Neural cell (in vitro differentiated cells): ENCODE measurements around the gene NSG1. TPM values are rescaled to one million over a fixed set of nuclear protein-coding genes. Genes with fewer than 3 reads are reported as not detected.

Experiments used
- H2AFZ ChIP-seq: fragments of 200-600, 300-800 bp; sonication (generic), shearing (Covaris generic); 2 replicates; pipeline ENCODE4 v1.6.0; 2014; ENCODE audit warnings: low read depth, mild to moderate bottlenecking, antibody characterized with exemption, low read length, moderate library complexity
- H3F3A ChIP-seq: fragments of 200-600 bp; shearing (Covaris generic); 2 replicates; pipeline ENCODE4 v1.6.1; 2016; ENCODE audit warnings: mild to moderate bottlenecking, moderate library complexity, mixed read lengths, antibody characterized with exemption, low read length; ENCODE audit not compliant: insufficient read depth, poor library complexity, severe bottlenecking
- H3K27ac ChIP-seq: fragments of 200-600, 300-800 bp; sonication (generic), shearing (Covaris generic); 2 replicates; pipeline ENCODE4 v1.5.1; 2014; ENCODE audit warnings: mild to moderate bottlenecking, low read length, moderate library complexity
- H3K27me3 ChIP-seq: fragments of 300-800, 200-600 bp; sonication (generic), shearing (Covaris generic); 2 replicates; pipeline ENCODE4 v1.6.0; 2014; ENCODE audit warnings: mild to moderate bottlenecking, low read depth, low read length, moderate library complexity; ENCODE audit not compliant: insufficient read depth
- H3K36me3 ChIP-seq: fragments of 300-800, 200-600 bp; sonication (generic), shearing (Covaris generic); 2 replicates; pipeline ENCODE4 v1.5.1; 2014; ENCODE audit warnings: mild to moderate bottlenecking, antibody characterized with exemption, low read length, moderate library complexity; ENCODE audit not compliant: insufficient read depth
- H3K4me2 ChIP-seq: fragments of 300-800, 200-600 bp; sonication (generic), shearing (Covaris generic); 2 replicates; pipeline ENCODE4 v1.6.0; 2014; ENCODE audit warnings: mild to moderate bottlenecking, low read length
- H3K4me3 ChIP-seq: fragments of 300-800, 200-600 bp; sonication (generic), shearing (Covaris generic); 2 replicates; pipeline ENCODE4 v1.5.1; 2014; ENCODE audit warnings: mild to moderate bottlenecking, low read length, moderate library complexity
- H3K79me2 ChIP-seq: fragments of 200-600 bp; shearing (Covaris generic); replicated peaks from 2 replicates; pipeline ENCODE4 v1.6.0; 2014; ENCODE audit warnings: mild to moderate bottlenecking, low read length, moderate library complexity; ENCODE audit not compliant: insufficient read depth
- H3K9ac ChIP-seq: fragments of 300-800, 200-600 bp; sonication (generic), shearing (Covaris generic); 2 replicates; pipeline ENCODE4 v1.6.1; 2016; ENCODE audit warnings: mild to moderate bottlenecking, low read length, mixed read lengths
- H3K9me2 ChIP-seq: fragments of 200-600 bp; shearing (Covaris generic); 2 replicates; pipeline ENCODE4 v1.6.1; 2016; ENCODE audit warnings: mild to moderate bottlenecking, low read length, mixed read lengths; ENCODE audit not compliant: insufficient read depth
- H3K9me3 ChIP-seq: fragments of 200-600, 300-800 bp; sonication (generic), shearing (Covaris generic); 2 replicates; pipeline ENCODE4 v1.6.1; 2016; ENCODE audit warnings: mild to moderate bottlenecking, mixed run types, low read length, moderate library complexity, mixed read lengths
- H4K20me1 ChIP-seq: fragments of 200-600 bp; shearing (Covaris generic); 2 replicates; pipeline ENCODE4 v1.6.1; 2016; ENCODE audit warnings: mild to moderate bottlenecking, mixed run types; ENCODE audit not compliant: insufficient read depth
- CTCF ChIP-seq: fragments of 450-650 bp; IDR thresholded peaks from 2 replicates; pipeline ENCODE4 v1.5.1; 2014; ENCODE audit warnings: antibody characterized with exemption, mild to moderate bottlenecking, moderate library complexity; ENCODE audit not compliant: poor library complexity, severe bottlenecking
- EP300 ChIP-seq: fragments of 450-650 bp; conservative IDR thresholded peaks from 2 replicates; pipeline ENCODE4 v1.6.1; 2014; ENCODE audit warnings: antibody characterized with exemption, mild to moderate bottlenecking, moderate library complexity; ENCODE audit not compliant: poor library complexity, severe bottlenecking
- EZH2 ChIP-seq: fragments of 200-600, 300-800 bp; shearing (Covaris generic), sonication (generic); IDR thresholded peaks from 2 replicates; pipeline ENCODE4 v1.6.1; 2014; ENCODE audit warnings: antibody characterized with exemption, low read length, borderline replicate concordance, mild to moderate bottlenecking; ENCODE audit not compliant: insufficient read depth, poor library complexity, severe bottlenecking
- MXI1 ChIP-seq: fragments of 450-650 bp; conservative IDR thresholded peaks from 2 replicates; pipeline ENCODE4 v1.6.1; 2014; ENCODE audit warnings: antibody characterized with exemption, mild to moderate bottlenecking; ENCODE audit not compliant: poor library complexity, severe bottlenecking
- POLR2AphosphoS5 ChIP-seq: IDR thresholded peaks from 2 replicates; pipeline ENCODE4 v1.6.1; 2012
- RAD21 ChIP-seq: fragments of 450-650 bp; conservative IDR thresholded peaks from 2 replicates; pipeline ENCODE4 v1.6.1; 2014; ENCODE audit warnings: antibody characterized with exemption, mild to moderate bottlenecking, moderate library complexity
- SMC3 ChIP-seq: fragments of 450-650 bp; conservative IDR thresholded peaks from 2 replicates; pipeline ENCODE4 v1.6.1; 2014; ENCODE audit warnings: antibody characterized with exemption, mild to moderate bottlenecking, moderate library complexity; ENCODE audit not compliant: poor library complexity
- TAF1 ChIP-seq: IDR thresholded peaks from 2 replicates; pipeline ENCODE4 v1.6.1; 2012; ENCODE audit warnings: low read depth
- polyA plus RNA-seq: library from polyadenylated mRNA; depleted of rRNA; stranded (reverse); fragments of >200 nt; gene quantifications from 2 replicates; pipeline ENCODE4 v1.2.3, GENCODE V29; 2014
- TF ChIP-seq, protein P1 (sequence below): IDR thresholded peaks from 2 replicates; pipeline ENCODE4 v1.6.1; 2012; ENCODE audit warnings: borderline replicate concordance

Gene NSG1
- polyA plus RNA-seq, 1 donor from 2014 or later = 921 TPM

DNA sequence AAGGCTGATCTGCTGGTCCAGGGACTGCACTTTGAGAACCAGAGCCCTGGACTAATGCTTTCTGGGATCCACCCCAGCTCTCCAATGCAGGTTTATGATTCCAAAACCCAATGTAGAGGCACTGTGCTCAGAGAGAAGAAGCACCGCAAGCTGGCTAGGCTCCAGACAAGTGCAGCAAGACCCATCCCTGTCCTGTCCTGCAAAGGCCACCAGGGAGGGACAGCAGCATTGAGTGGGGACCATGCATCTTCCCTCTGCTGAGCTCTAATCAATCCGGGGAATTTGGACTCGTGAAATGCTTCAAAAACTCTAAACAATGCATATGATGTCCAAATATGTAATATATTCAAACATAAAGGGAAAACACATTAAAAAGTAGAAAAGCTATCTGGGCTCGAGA lies 10.8 kb upstream of the NSG1 start:
- no peak overlapping the region for H3K27ac ChIP-seq
- H4K20me1 ChIP-seq = no peaks in the 10 kb centered on the region
- H3K4me3 ChIP-seq = no peak overlapping the region
- H3K4me2 ChIP-seq = no peak overlapping the region
- H3K9me2 ChIP-seq = no peaks in the 10 kb centered on the region
- H3K27me3 ChIP-seq = no peaks in the 10 kb centered on the region
- no peaks in the 10 kb centered on the region for H3K79me2 ChIP-seq
- no peaks in the 10 kb centered on the region for H3K36me3 ChIP-seq
- no peaks in the 10 kb centered on the region for H3F3A ChIP-seq
- TF ChIP-seq TAF1 (no peak), EP300 (no peak), MXI1 (no peak), SMC3 (no peak), POLR2AphosphoS5 (no peak), CTCF (no peak), RAD21 (no peak), EZH2 (no peak)
- TF ChIP-seq, protein P1, sequence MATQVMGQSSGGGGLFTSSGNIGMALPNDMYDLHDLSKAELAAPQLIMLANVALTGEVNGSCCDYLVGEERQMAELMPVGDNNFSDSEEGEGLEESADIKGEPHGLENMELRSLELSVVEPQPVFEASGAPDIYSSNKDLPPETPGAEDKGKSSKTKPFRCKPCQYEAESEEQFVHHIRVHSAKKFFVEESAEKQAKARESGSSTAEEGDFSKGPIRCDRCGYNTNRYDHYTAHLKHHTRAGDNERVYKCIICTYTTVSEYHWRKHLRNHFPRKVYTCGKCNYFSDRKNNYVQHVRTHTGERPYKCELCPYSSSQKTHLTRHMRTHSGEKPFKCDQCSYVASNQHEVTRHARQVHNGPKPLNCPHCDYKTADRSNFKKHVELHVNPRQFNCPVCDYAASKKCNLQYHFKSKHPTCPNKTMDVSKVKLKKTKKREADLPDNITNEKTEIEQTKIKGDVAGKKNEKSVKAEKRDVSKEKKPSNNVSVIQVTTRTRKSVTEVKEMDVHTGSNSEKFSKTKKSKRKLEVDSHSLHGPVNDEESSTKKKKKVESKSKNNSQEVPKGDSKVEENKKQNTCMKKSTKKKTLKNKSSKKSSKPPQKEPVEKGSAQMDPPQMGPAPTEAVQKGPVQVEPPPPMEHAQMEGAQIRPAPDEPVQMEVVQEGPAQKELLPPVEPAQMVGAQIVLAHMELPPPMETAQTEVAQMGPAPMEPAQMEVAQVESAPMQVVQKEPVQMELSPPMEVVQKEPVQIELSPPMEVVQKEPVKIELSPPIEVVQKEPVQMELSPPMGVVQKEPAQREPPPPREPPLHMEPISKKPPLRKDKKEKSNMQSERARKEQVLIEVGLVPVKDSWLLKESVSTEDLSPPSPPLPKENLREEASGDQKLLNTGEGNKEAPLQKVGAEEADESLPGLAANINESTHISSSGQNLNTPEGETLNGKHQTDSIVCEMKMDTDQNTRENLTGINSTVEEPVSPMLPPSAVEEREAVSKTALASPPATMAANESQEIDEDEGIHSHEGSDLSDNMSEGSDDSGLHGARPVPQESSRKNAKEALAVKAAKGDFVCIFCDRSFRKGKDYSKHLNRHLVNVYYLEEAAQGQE = no peak
- H2AFZ ChIP-seq = no peak overlapping the region
- H3K9me3 ChIP-seq = no peaks in the 10 kb centered on the region
- H3K9ac ChIP-seq = no peak overlapping the region

DNA sequence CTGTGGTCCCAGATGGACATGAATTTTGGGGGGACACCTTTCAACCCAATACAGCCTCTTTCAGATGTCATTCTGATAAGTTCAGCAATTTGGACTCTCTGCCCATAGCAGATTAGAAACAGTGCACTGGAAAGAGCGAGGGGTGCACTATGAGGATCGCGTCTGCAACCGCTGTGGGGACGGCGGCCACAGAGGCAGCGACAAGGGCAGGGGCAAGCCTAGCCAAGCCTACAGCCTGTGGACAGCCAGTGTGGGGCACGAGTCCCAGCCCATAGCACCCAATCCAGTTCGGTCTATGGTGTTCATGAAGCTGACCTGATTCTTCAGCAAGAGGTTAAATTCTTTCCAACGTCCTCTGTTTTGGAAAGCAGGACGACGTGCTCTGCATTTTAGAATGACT lies 9.7 kb upstream of the NSG1 start:
- H3K36me3 ChIP-seq = no peaks in the 10 kb centered on the region
- no peak overlapping the region for H3K4me2 ChIP-seq
- no peaks in the 10 kb centered on the region for H3K27me3 ChIP-seq
- no peaks in the 10 kb centered on the region for H3K9me2 ChIP-seq
- no peak overlapping the region for H3K4me3 ChIP-seq
- no peak overlapping the region for H2AFZ ChIP-seq
- H3F3A ChIP-seq = no peaks in the 10 kb centered on the region
- TF ChIP-seq CTCF (no peak), TAF1 (no peak), MXI1 (no peak), RAD21 (no peak), EZH2 (no peak), EP300 (no peak), SMC3 (no peak), POLR2AphosphoS5 (no peak)
- TF ChIP-seq, protein P1 = no peak
- no peaks in the 10 kb centered on the region for H3K79me2 ChIP-seq
- no peaks in the 10 kb centered on the region for H3K9me3 ChIP-seq
- no peak overlapping the region for H3K9ac ChIP-seq
- H4K20me1 ChIP-seq = no peaks in the 10 kb centered on the region
- no peak overlapping the region for H3K27ac ChIP-seq
